Body of pancreas (tissue), 4 donors: ENCODE results near the gene PRDM16.

ENCODE experiments used
- POLR2A ChIP-seq, 3 donors: fragments of 450-650 bp; IDR thresholded peaks; one replicate each; pipeline ENCODE4 v1.6.1; 2016; ENCODE audit warnings: antibody characterized with exemption in 3 of 3, mild to moderate bottlenecking in 2 of 3
- TF ChIP-seq, protein P1 (sequence below), 7 experiments: fragments of 450-650 bp in 4 of 7; fragments of 200-600 bp in 3 of 7; sonication (generic) in 3 of 7; IDR thresholded peaks; one replicate each; pipeline ENCODE4 v1.5.1; 2016 to 2019; ENCODE audit warnings: antibody characterized with exemption in 7 of 7

DNA sequence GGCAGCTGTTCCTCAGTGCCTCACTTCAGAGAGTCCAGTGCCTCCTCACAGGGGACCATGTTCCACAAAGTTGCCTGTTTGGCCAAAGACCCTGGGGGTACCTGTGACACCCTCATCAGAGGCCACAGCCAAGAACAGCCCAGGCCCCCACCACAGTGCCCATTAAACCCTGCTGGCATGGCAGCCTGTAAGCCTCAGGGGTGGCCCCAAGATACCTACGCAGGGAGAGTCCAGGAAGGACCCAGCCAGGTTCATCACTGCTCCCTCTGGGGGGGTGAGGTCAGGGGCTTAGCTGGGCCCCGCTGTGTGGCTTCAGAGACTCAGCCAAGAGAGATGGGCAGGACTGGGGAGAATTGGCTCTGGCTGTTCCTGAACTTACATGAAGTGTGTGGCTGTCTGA, 19.1 kb upstream of the PRDM16 start:
- TF ChIP-seq POLR2A (IDR thresholded peaks at IDR 0.05) = no peak
- TF ChIP-seq, protein P1, sequence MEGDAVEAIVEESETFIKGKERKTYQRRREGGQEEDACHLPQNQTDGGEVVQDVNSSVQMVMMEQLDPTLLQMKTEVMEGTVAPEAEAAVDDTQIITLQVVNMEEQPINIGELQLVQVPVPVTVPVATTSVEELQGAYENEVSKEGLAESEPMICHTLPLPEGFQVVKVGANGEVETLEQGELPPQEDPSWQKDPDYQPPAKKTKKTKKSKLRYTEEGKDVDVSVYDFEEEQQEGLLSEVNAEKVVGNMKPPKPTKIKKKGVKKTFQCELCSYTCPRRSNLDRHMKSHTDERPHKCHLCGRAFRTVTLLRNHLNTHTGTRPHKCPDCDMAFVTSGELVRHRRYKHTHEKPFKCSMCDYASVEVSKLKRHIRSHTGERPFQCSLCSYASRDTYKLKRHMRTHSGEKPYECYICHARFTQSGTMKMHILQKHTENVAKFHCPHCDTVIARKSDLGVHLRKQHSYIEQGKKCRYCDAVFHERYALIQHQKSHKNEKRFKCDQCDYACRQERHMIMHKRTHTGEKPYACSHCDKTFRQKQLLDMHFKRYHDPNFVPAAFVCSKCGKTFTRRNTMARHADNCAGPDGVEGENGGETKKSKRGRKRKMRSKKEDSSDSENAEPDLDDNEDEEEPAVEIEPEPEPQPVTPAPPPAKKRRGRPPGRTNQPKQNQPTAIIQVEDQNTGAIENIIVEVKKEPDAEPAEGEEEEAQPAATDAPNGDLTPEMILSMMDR (IDR thresholded peaks at IDR 0.05) = no peak
